ENCODE results near the gene UBC.
A peak's percentile ranks its signal among the peaks of the same experiment; 100 is the strongest.

The UBC gene

GRCh38 chr12:124949066-124949465 lies 34.6 kb upstream of the UBC start:
- Histone ChIP-seq H3K9me3 (ENCODE audit: control insufficient read depth in 2 of 2, low read length in 2 of 2) (no peaks in the 10 kb centered on the region), H3K9ac (ENCODE audit: low read depth in 1 of 2, low read length in 2 of 2) (no peak overlapping the region), H3K36me3 (ENCODE audit: control insufficient read depth in 2 of 2, insufficient read depth in 2 of 2, low read length in 2 of 2) (peaks cover 38 to 49% of the 10 kb centered on the region in 2 donors), H3K4me1 (ENCODE audit: control insufficient read depth in 2 of 2, insufficient read depth in 2 of 2, low read length in 2 of 2) (no peaks in the 10 kb centered on the region), H3K4me3 (ENCODE audit: low read length in 2 of 2) (no peak overlapping the region), H3K27ac (ENCODE audit: low read depth in 2 of 2, low read length in 2 of 2) (no peak overlapping the region), H3K27me3 (ENCODE audit: control insufficient read depth in 2 of 2, insufficient read depth in 2 of 2, low read length in 2 of 2) (no peaks in the 10 kb centered on the region)

DNA sequence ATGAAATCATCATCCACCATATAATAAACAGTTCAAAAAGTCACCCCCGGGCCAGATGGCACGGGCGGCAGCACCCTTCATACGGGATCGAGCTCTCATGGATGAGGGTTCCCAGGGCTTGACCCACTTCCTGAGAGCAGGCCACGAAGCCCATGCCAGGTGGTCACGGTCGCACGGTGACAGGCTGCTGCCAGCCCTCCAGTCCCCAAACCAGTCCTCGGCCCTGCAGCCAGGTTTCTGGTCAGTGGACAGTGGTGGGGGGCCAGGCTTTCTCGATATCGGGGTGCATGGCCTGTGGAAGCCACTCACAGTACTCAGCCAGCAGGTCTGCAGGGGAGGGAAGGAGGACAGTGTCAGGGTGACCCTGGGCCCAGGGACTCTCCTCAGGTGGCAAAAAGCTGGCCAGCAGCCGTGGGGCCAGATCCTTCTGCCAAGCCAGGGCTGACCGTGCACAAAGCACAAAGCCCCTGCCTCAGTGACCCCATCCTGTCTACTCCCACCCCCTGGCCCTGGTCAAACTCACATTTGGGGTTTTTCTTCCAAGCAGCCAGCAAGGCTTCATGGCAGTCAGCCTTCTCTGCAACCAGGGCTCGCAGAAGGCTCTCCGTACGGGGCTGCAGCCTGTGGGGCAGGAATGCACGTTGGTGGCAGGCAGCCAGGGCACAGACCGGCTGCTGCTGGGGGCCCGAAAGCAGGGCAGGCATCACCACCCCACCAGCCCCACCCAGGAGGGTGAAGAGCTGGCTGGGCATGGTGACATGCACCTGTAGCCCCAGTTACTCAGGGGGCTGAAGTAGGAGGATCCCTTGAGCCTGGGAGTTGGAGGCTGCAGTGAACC lies 33.3 kb upstream of the UBC start:
- no peak overlapping the region for H3K27ac ChIP-seq (ENCODE audit: low read depth in 2 of 2, low read length in 2 of 2)
- H3K9ac ChIP-seq (ENCODE audit: low read depth in 1 of 2, low read length in 2 of 2): no peak overlapping the region
- H3K9me3 ChIP-seq (ENCODE audit: control insufficient read depth in 2 of 2, low read length in 2 of 2): no peaks in the 10 kb centered on the region
- H3K27me3 ChIP-seq (ENCODE audit: control insufficient read depth in 2 of 2, insufficient read depth in 2 of 2, low read length in 2 of 2): no peaks in the 10 kb centered on the region
- peaks cover 30 to 43% of the 10 kb centered on the region in 2 donors for H3K36me3 ChIP-seq (ENCODE audit: control insufficient read depth in 2 of 2, insufficient read depth in 2 of 2, low read length in 2 of 2)
- H3K4me3 ChIP-seq (ENCODE audit: low read length in 2 of 2): no peak overlapping the region
- H3K4me1 ChIP-seq (ENCODE audit: control insufficient read depth in 2 of 2, insufficient read depth in 2 of 2, low read length in 2 of 2): no peaks in the 10 kb centered on the region

GRCh38 chr12:124947013-124947412 lies 32.6 kb upstream of the UBC start:
- no peaks in the 10 kb centered on the region for H3K27me3 ChIP-seq (ENCODE audit: control insufficient read depth in 2 of 2, insufficient read depth in 2 of 2, low read length in 2 of 2)
- H3K9me3 ChIP-seq (ENCODE audit: control insufficient read depth in 2 of 2, low read length in 2 of 2): no peaks in the 10 kb centered on the region
- H3K4me3 ChIP-seq (ENCODE audit: low read length in 2 of 2): no peak overlapping the region
- H3K9ac ChIP-seq (ENCODE audit: low read depth in 1 of 2, low read length in 2 of 2): no peak overlapping the region
- no peaks in the 10 kb centered on the region for H3K4me1 ChIP-seq (ENCODE audit: control insufficient read depth in 2 of 2, insufficient read depth in 2 of 2, low read length in 2 of 2)
- H3K36me3 ChIP-seq (ENCODE audit: control insufficient read depth in 2 of 2, insufficient read depth in 2 of 2, low read length in 2 of 2): peaks cover 30 to 38% of the 10 kb centered on the region in 2 donors
- H3K27ac ChIP-seq (ENCODE audit: low read depth in 2 of 2, low read length in 2 of 2): no peak overlapping the region

DNA sequence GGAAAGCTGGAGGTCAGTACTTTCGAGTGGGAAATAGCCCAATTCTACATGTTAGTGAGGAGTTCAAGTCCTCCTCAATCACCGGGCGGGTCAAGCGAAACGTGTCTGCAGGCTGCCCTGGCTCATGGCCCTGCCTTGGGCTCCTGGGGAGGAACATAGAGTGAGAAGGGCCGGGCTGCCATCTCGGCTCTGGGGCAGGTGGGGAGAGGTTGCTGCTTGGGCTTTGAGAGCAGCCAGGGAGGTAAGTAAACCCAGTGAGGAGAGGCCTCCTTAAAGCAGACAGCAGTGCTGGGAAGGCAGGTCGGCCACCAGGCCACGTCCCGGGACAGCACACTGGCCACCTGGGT lies 32.0 kb upstream of the UBC start:
- H3K27me3 ChIP-seq (ENCODE audit: control insufficient read depth in 2 of 2, insufficient read depth in 2 of 2, low read length in 2 of 2): no peaks in the 10 kb centered on the region
- peaks cover 30 to 34% of the 10 kb centered on the region in 2 donors for H3K36me3 ChIP-seq (ENCODE audit: control insufficient read depth in 2 of 2, insufficient read depth in 2 of 2, low read length in 2 of 2)
- no peak overlapping the region for H3K9ac ChIP-seq (ENCODE audit: low read depth in 1 of 2, low read length in 2 of 2)
- H3K27ac ChIP-seq (ENCODE audit: low read depth in 2 of 2, low read length in 2 of 2): no peak overlapping the region
- no peaks in the 10 kb centered on the region for H3K4me1 ChIP-seq (ENCODE audit: control insufficient read depth in 2 of 2, insufficient read depth in 2 of 2, low read length in 2 of 2)
- no peaks in the 10 kb centered on the region for H3K9me3 ChIP-seq (ENCODE audit: control insufficient read depth in 2 of 2, low read length in 2 of 2)
- H3K4me3 ChIP-seq (ENCODE audit: low read length in 2 of 2): no peak overlapping the region

DNA sequence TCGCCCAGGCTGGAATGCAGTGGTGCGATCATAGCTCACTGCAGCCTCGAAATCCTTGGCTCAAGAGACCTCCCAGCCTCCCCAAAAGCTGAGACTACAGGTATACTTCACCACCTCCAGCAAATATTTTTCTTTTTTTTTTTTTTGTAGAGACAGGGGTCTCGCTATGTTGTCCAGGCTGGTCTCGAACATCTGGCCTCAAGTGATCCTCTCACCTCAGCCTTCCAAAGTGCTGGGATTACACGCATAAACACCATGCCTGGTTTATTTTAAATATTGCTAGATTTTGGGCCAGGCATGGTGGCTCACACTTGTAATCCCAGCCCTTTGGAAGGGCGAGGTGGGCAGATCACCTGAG lies 26.7 kb upstream of the UBC start:
- H3K36me3 ChIP-seq (ENCODE audit: control insufficient read depth in 2 of 2, insufficient read depth in 2 of 2, low read length in 2 of 2): peaks cover 0 to 4% of the 10 kb centered on the region in 2 donors
- peak overlapping the region; percentile 74 to 86 for H3K9ac ChIP-seq (ENCODE audit: low read depth in 1 of 2, low read length in 2 of 2)
- H3K4me1 ChIP-seq (ENCODE audit: control insufficient read depth in 2 of 2, insufficient read depth in 2 of 2, low read length in 2 of 2): peaks cover 17 to 26% of the 10 kb centered on the region in 2 donors
- no peaks in the 10 kb centered on the region for H3K9me3 ChIP-seq (ENCODE audit: control insufficient read depth in 2 of 2, low read length in 2 of 2)
- H3K4me3 ChIP-seq (ENCODE audit: low read length in 2 of 2): peak overlapping the region; percentile 78
- no peaks in the 10 kb centered on the region for H3K27me3 ChIP-seq (ENCODE audit: control insufficient read depth in 2 of 2, insufficient read depth in 2 of 2, low read length in 2 of 2)
- peak overlapping the region; percentile 89 to 93 for H3K27ac ChIP-seq (ENCODE audit: low read depth in 2 of 2, low read length in 2 of 2)

- no peaks in the 10 kb centered on the region for H3K27me3 ChIP-seq (ENCODE audit: control insufficient read depth in 2 of 2, insufficient read depth in 2 of 2, low read length in 2 of 2)
- H3K27ac ChIP-seq (ENCODE audit: low read depth in 2 of 2, low read length in 2 of 2): peak overlapping the region; percentile 89 to 93
- peaks cover 0 to 4% of the 10 kb centered on the region in 2 donors for H3K36me3 ChIP-seq (ENCODE audit: control insufficient read depth in 2 of 2, insufficient read depth in 2 of 2, low read length in 2 of 2)
- H3K4me1 ChIP-seq (ENCODE audit: control insufficient read depth in 2 of 2, insufficient read depth in 2 of 2, low read length in 2 of 2): peaks cover 17 to 26% of the 10 kb centered on the region in 2 donors
- no peaks in the 10 kb centered on the region for H3K9me3 ChIP-seq (ENCODE audit: control insufficient read depth in 2 of 2, low read length in 2 of 2)
- H3K9ac ChIP-seq (ENCODE audit: low read depth in 1 of 2, low read length in 2 of 2): peak overlapping the region; percentile 74 to 86
- H3K4me3 ChIP-seq (ENCODE audit: low read length in 2 of 2): peak overlapping the region; percentile 78
Measured at GRCh38 chr12:124940393-124941169, 26.1 kb upstream of the UBC start.

DNA sequence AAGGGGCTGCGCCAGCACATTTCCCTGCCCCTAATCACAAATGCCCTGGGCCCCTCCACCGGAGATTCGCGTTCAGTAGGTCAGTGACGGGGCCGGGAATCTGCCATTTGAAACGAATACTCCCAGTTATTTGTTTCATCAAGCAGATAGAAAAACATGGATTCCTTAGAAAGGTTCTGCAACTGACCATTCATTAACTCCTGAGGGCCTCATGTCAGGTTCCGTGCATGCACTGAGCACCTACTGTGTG lies 25.6 kb upstream of the UBC start:
- peaks cover 0 to 4% of the 10 kb centered on the region in 2 donors for H3K36me3 ChIP-seq (ENCODE audit: control insufficient read depth in 2 of 2, insufficient read depth in 2 of 2, low read length in 2 of 2)
- H3K4me3 ChIP-seq (ENCODE audit: low read length in 2 of 2): peak overlapping the region; percentile 78
- peaks cover 17 to 26% of the 10 kb centered on the region in 2 donors for H3K4me1 ChIP-seq (ENCODE audit: control insufficient read depth in 2 of 2, insufficient read depth in 2 of 2, low read length in 2 of 2)
- no peaks in the 10 kb centered on the region for H3K9me3 ChIP-seq (ENCODE audit: control insufficient read depth in 2 of 2, low read length in 2 of 2)
- H3K27ac ChIP-seq (ENCODE audit: low read depth in 2 of 2, low read length in 2 of 2): peak overlapping the region; percentile 89 to 93
- H3K9ac ChIP-seq (ENCODE audit: low read depth in 1 of 2, low read length in 2 of 2): peak overlapping the region; percentile 74 to 86
- no peaks in the 10 kb centered on the region for H3K27me3 ChIP-seq (ENCODE audit: control insufficient read depth in 2 of 2, insufficient read depth in 2 of 2, low read length in 2 of 2)

- Histone ChIP-seq H3K27ac (ENCODE audit: low read depth in 2 of 2, low read length in 2 of 2) (peak overlapping the region; percentile 89 to 93), H3K9me3 (ENCODE audit: control insufficient read depth in 2 of 2, low read length in 2 of 2) (no peaks in the 10 kb centered on the region), H3K27me3 (ENCODE audit: control insufficient read depth in 2 of 2, insufficient read depth in 2 of 2, low read length in 2 of 2) (no peaks in the 10 kb centered on the region), H3K4me1 (ENCODE audit: control insufficient read depth in 2 of 2, insufficient read depth in 2 of 2, low read length in 2 of 2) (peaks cover 17 to 26% of the 10 kb centered on the region in 2 donors), H3K9ac (ENCODE audit: low read depth in 1 of 2, low read length in 2 of 2) (peak overlapping the region; percentile 74 to 86), H3K36me3 (ENCODE audit: control insufficient read depth in 2 of 2, insufficient read depth in 2 of 2, low read length in 2 of 2) (peaks cover 0 to 4% of the 10 kb centered on the region in 2 donors), H3K4me3 (ENCODE audit: low read length in 2 of 2) (peak overlapping the region; percentile 78)
Measured at GRCh38 chr12:124939421-124940142, 25.1 kb upstream of the UBC start.

DNA sequence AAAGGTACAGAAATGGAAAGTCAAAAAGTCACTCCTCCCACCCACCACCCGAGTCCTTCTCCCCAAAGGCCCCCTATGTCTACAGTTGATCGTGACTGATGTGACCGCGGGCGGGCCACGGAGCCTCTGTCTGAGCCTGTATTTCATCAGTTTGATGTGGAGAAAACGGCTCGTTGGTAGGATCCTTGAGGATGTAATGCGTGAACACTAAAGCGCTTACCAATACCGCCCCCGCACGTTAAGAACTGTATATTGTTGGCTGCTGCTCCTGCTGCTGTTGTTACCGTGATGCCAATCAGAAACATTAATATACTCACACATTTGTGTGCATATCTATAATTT lies 24.6 kb upstream of the UBC start:
- Histone ChIP-seq H3K4me3 (ENCODE audit: low read length in 2 of 2) (peak overlapping the region; percentile 78), H3K9ac (ENCODE audit: low read depth in 1 of 2, low read length in 2 of 2) (peak overlapping the region; percentile 74 to 86), H3K4me1 (ENCODE audit: control insufficient read depth in 2 of 2, insufficient read depth in 2 of 2, low read length in 2 of 2) (peaks cover 17 to 26% of the 10 kb centered on the region in 2 donors), H3K27me3 (ENCODE audit: control insufficient read depth in 2 of 2, insufficient read depth in 2 of 2, low read length in 2 of 2) (no peaks in the 10 kb centered on the region), H3K36me3 (ENCODE audit: control insufficient read depth in 2 of 2, insufficient read depth in 2 of 2, low read length in 2 of 2) (peaks cover 0 to 4% of the 10 kb centered on the region in 2 donors), H3K27ac (ENCODE audit: low read depth in 2 of 2, low read length in 2 of 2) (peak overlapping the region; percentile 89 to 93), H3K9me3 (ENCODE audit: control insufficient read depth in 2 of 2, low read length in 2 of 2) (no peaks in the 10 kb centered on the region)

- peak overlapping the region; percentile 78 for H3K4me3 ChIP-seq (ENCODE audit: low read length in 2 of 2)
- H3K9ac ChIP-seq (ENCODE audit: low read depth in 1 of 2, low read length in 2 of 2): peak overlapping the region; percentile 74 to 86
- peaks cover 17 to 26% of the 10 kb centered on the region in 2 donors for H3K4me1 ChIP-seq (ENCODE audit: control insufficient read depth in 2 of 2, insufficient read depth in 2 of 2, low read length in 2 of 2)
- H3K27me3 ChIP-seq (ENCODE audit: control insufficient read depth in 2 of 2, insufficient read depth in 2 of 2, low read length in 2 of 2): no peaks in the 10 kb centered on the region
- H3K9me3 ChIP-seq (ENCODE audit: control insufficient read depth in 2 of 2, low read length in 2 of 2): no peaks in the 10 kb centered on the region
- H3K27ac ChIP-seq (ENCODE audit: low read depth in 2 of 2, low read length in 2 of 2): peak overlapping the region; percentile 89 to 93
- peaks cover 0 to 4% of the 10 kb centered on the region in 2 donors for H3K36me3 ChIP-seq (ENCODE audit: control insufficient read depth in 2 of 2, insufficient read depth in 2 of 2, low read length in 2 of 2)
Measured at GRCh38 chr12:124938587-124938986, 24.1 kb upstream of the UBC start.
